HG02870 (cell line): ENCODE measurements around the gene NCKAP5.

ENCODE experiments used
- ATAC-seq: cut with Tn5 transposase; IDR thresholded peaks from one replicate; pipeline ENCODE4 v1.9.1; 2021; ENCODE audit warnings: mild to moderate bottlenecking, moderate library complexity; ENCODE audit not compliant: unreplicated experiment

The NCKAP5 gene

DNA sequence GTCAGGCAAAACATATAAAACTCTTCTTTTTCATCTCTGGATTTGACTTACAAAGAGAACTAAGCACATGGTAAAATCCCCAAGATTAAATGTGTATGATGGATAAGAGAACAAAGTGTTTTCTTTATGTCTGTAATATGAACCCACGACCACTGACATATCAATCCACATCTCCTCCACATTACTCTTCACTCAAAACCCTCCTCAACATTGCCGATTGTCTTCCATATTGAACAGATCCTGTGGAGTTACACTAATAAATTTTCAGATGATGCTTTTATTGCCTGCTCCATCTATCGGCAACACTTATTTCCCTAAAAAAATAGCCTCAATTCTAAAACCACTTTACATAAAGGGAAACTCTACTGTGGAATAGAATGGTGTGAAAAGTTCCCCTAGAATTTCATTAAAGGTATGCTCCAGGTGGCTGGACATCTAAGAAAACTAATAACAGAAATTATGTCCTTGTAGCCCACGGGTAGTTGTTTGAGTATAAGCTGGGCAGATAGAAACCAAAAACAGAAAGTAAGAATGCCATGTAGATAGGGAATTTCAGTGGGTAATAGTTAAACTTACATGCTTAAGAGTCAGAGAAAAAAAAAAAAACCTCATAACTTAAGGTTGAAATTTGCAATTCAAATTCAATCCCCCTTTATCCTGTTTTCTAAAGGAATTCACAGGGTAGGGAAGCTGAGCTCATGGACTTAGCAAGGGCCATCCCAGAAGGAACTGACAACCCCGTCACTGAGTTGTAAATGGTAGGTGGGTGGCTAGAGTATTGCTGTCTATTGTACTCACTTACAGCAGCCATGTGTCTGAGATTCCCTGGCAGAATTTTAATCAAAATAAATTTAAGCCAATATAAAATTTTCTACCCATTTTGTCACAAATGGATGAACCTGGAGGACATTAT lies 592.8 kb downstream of the NCKAP5 start:
- no peak for ATAC-seq

DNA sequence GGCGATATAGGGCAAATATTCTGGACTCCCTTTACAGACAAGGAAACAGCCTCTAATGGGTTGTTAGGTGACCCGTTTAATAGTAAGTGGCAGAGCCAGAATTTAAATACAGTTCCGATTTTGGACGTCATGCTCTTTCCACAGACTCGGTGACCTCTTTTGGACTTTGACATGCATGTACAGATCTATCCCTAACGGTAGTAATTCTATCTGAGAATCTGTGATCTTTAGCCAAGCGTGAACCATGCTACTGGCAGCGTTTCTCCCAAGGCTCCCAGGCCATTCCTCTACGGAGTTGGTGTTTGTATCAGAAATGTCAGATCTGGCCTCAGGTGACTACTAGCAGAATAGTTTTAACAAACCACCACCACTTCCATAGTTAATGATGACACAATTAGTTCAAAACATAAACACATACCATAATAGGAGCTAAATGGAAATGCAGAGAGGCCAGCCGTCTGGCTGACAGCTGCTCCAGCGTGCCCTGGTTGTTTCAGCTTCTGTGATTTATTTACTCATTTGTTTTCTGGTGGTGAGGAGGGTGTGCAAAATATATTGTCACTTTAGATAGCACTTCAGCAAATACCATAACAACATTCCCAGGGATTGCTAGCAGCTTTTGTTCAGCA lies 593.7 kb downstream of the NCKAP5 start:
- no peak for ATAC-seq

DNA sequence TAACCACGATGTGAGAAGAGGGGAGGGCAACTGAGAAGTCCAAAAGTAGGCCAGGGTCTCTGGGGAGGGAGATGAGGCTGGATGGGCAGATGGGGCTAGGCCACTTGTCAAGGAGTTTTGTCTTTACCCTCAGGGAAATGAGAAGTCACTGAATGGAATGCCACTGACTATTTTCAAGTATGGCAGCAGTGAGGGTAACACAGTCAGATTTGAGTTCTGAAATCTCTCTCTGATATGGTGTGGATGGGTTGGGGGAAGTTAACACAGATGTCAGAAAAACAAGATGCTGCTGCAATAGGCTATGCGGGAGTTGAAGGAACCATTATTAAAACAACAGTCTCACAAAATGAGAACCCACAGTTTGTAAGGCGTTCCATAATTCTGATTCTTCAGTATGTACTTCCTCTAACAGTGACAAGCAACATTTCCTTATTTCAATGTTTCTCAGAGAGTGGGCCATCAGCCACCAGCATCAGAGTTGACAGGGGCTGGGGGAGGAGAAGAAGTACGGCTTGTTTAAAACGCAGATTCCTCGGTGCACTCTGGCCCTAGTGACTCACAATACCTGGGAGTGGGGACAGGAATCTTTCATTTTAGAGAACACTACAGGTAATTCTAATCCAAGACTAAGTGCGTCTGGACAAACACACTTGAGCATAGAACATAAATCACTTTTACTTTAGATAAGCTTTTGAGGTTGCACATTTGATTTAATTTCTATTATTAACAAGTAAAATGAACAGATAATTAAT lies 596.8 kb downstream of the NCKAP5 start:
- ATAC-seq = no peak

DNA sequence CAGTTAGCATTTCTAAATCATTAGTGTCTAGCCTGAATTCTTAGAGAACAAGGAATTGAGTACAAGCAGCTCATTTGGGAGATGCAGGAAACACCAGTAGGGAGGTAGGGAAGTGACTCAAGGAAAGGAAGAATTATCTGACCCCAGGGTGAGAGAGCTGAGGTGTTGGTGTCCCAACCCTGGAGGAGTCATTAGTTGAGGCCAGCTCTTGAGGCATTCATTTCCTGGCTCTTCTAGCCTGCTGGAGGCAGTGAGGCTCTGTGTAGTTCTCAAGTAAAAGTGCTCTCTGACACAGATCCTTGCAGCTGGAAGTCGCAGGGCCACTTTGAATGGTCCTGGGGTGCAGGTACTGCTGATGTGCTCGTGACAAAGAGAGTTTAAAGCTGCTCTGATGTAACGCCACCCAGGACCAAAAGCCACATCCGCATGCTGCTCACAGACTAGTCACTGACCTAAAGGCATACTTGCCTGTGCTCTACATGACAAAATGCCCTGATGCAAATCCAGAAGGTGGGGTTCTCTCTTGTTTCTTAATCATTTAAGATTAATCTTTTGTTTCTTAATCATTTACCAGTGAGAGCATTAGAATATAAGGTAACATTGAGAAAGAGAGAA lies 598.8 kb downstream of the NCKAP5 start:
- ATAC-seq = no peak

DNA sequence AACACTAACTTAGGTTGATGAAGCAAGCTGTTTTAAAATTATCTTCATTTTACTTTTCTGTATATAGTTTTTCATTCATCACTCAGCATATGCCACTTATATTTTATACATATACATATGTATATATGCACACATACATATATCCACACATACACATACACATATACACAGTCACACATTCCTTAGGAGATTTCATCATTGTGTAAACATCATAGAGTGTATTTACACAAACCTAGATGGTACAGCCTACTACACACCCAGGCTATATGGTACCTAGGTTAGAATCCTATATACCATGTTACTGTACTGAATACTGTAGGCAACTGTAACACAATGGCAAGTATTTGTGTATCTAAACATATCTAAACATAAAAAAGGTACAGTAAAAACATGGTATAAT lies 602.8 kb downstream of the NCKAP5 start:
- no peak for ATAC-seq

DNA sequence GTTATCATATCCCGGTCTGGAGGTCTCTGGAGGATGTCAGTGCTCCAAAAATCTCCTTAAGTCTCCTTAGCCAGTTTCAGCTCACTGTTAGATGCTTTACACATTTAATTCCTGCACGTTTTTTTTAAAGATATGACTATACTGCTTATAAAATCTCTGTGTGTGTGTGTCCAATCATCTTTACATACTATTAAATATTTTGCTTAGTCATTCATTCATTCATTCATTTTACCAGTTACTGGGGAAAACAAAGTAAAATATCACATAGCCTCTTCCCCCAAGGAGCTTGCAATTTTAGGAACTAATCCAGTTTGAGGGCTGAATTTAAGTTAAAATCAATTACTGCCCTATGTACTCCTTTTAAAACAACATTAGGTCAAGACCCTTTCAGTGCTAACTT lies 605.1 kb downstream of the NCKAP5 start:
- no peak for ATAC-seq

DNA sequence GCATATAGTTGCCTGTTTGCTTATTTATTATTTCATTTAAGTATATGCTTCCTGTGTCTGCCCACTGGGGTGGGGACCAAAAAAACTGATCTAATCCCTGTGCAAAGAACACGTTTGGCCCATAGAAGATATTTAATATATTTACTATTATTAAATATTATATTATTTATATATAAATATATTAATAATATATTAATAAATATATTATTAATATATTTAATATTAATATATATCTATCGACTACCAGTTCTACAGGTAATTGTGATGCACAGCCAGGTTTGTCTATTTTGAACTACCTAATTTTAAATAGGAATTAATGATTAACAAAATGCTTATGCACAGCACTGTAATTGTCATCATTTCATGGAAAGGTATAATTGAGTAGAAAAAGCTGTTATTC lies 609.4 kb downstream of the NCKAP5 start:
- no peak for ATAC-seq

DNA sequence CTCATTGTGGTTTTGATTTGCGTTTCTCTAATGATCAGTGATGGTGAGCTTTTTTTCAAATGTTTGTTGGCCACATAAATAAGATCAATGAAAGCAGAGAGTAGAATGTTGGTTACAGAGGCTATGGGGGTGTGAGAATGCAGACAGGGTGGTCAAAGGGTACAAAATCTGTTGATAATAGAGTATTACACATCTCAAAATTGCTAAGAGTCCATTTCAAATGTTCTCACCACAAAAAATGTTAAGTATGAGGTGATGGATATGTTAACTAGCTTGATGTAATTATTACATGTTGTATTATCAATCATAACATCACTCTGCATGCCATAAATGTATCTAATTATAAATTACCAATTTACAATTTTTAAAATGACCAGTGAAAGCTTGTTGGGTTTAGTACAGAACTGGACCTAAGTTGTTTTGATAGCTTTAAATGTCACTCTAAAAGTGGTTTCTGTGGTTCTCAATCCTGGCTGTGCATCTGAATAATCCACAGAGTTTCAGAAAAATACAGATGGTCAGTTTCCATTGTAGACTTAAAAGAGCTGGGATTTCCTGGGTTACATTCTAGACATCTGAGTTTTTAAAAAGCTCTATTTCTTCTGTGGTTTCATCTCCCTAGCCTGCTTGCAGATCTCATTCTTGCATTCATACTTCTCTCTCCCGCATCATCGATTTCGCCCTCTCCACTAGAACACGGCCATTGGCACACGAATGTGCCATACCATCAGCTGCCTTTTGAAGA lies 612.2 kb downstream of the NCKAP5 start:
- no peak for ATAC-seq

DNA sequence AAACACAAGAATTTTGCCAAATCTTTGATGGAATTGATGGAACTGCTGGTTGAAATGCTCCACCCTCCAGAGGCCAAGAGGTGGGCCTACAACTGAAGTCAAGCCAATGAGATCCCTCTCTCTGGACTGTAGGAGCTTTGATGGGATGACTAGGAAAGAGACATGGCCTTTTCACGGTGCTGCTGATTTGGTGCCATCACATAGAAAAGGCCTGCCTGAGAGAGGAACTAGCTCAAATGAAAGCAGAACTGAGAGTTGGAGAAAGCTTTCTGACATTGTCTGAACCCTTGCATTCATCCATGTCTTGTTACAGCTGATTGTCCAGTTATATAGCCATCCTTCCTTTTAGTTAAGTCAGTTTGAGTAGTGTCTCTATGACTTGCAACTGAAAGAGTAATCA lies 614.5 kb downstream of the NCKAP5 start:
- peak; percentile 81 for ATAC-seq

DNA sequence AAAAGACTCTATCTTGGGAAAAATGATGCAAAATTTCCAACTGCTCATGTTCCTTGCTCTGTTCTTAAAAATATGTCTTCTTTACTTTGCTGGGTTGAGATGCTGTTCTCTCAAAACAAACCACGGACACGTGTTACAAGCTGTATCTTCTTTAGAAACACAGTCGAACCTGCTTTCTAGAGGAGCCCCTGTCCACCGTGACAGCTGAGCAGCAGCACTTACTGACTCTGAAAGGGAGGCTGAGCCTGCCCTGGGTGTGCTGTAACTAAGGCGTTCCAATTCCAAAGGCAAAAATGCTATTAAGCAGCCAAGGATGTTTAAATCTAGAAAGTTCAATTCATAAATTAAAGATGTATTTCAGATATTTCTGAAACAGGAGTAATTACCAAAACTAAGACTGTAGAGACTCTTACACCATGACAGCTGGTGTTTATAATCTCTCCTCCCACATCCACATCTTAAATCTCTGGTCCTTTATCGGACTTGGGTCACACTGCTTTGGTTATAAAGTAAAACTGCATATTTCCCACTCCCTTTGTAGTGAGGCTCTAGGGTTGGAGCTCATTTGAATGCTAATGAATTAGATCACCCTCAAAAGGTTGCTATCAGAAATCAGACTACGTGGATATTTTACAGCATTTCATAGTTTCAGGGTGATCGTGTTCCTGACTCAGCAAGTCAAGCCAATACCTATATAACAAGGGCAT lies 617.1 kb downstream of the NCKAP5 start:
- peak; percentile 25 for ATAC-seq

DNA sequence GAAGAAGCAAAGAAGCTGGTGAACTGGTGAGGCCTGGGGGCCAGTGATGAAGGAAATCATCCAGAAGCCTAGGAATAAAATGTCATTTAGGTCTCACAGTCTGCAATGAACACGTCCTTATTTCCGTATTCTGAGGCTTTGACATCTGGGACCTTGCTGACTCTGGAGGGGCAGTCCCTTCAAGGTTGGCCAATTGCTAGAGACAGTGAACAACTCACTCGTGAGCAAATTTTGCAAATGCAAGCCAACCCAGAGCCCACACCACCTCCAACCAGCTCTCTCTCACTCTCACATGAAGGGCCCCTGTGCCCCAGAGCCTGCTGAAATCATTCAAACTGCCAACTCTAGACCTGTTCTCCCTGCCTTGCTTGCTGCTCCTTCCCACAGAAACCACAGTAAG lies 619.2 kb downstream of the NCKAP5 start:
- peak; percentile 66 for ATAC-seq

DNA sequence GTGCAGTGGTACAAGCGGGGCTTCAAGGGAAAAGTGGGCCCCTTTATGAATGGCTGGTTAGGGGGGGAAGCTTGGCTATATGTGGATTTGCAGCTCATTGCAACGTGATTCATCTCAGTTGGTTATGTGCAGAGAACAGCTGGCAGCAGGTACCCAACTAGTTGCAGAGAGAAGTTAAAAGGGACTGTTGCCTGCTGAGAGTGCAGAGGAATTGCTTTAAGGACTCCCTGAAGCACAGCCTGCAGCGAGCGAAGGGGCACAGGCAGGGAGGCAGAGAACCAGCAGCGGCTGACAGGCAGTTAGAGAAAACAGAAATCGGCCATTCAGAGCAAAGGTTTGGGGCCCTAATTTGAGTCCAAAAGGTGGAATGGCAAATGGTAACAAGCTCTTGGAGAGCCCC lies 620.1 kb downstream of the NCKAP5 start:
- ATAC-seq = no peak

DNA sequence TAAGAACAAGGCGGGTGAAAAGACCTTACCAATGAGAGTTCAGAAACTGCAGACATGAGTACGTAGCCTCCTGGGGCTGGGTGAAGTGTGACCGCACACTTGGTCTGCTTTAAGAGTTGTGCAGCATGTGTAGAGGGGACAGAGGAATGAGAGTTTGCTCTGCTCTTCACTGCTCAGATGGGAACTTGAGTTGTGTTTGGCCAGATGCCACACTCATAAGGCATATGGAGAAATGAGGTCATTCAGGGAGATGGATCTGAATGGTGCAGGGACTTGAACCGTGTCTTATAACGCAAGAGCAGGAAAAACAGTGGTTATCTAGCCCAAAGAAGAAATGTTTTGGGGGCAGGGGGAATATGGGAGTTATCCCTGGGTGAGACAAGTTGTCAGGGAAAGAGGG lies 624.4 kb downstream of the NCKAP5 start:
- no peak for ATAC-seq

DNA sequence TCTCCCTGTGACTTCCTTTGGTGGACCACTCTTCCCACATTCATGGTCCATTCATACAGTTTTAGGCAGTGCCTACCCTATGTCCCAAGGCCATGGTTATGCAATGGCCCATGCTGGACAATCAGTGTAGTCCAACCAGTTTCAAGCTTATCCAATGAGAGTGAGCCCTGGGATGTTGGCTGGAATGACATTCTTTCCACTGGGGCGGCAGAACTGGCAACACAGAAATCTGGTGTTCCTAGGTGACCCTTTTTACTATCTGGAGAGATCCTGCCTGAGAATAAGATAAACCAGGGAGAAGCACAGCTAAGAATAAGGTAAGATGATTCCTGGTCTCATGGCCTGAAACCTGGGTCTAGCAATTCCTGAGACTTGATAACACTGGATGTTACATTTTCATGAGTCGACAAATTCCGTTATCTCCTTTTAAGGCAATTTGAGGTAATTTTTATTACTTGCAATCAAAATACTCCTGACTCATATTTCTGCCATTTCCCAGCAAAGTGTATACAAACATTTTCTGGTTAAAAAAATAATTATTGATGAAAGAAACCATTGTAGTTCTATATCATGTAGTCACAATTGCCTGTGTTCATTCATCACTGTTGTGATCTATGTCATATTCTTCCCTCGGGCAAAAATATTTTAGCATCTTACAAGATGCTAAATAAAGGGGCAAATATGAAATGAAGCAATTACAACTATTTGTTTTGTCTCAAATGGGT lies 626.8 kb downstream of the NCKAP5 start:
- no peak for ATAC-seq

DNA sequence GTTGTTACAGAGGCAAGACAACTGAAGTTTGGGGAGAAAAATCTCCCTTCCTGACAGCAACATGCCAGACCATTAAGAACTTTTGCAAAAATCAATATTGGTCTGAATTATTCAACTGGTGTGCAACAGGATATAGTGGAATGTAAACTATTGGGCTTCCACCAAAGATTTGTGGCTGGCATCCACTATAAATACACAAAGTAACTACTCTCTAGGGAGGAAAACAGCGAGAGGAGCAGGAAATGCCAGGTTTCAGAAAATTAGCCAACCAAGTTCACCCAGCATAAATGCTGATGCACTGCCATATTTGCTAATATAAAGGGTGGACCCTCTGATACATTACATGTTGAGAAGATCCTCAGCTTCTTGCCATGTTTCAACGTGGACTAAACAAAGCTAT lies 630.6 kb downstream of the NCKAP5 start:
- ATAC-seq = no peak

DNA sequence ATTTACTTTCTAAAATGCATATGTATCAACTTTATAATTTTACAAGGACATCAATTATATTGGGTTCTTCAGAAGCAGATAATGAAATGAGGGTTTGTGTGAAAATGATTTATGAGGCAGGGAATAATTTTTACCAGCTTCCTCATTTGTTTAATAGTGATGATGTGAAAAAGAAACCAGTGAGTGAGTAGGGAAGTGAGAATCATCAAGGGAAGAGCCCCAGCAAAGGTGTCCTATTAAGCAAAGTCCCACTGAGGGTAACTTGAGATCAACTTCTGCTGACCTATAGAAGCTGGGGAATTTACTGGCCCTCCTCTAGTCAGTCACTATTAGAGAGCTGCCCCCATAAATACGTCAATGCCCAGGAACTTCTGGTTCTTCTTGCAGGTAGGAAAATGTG lies 631.5 kb downstream of the NCKAP5 start:
- ATAC-seq = peak; percentile 97

DNA sequence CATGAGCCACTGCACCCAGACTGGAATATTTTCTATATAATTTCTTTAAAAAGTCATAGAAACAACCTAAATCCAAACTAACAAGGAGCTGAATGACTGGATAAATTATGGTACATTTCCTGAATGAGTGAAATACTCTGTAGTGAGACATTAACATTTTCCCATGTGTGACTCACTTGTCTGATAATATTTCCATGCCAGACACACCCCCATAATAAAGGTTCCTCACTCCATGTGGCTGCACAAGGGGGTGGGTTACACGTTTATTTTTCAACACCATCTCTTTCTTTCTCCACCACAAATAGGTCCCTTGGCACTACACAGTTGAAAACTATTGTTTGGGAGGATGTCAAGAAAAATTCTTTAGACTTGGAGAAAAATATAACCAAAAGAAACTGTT lies 632.0 kb downstream of the NCKAP5 start:
- no peak for ATAC-seq

DNA sequence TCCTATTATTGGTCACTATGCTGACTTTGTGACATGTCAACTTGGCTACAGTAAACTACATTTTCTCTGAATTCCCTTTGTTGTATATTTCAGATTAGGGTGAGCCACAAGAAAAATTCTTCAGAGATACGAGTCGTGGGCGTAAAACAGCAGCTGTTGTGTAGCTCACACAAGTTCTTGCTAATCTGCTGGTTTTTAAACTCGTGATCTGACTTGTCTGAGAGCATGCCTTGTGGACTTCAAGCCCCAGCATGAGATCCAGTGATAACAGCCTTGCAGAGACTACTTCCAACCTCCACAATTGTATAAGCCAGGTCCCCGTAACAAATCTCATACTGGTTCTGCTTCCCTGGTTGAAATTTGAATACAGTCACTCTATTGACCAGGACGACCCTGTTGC lies 638.5 kb downstream of the NCKAP5 start:
- no peak for ATAC-seq

DNA sequence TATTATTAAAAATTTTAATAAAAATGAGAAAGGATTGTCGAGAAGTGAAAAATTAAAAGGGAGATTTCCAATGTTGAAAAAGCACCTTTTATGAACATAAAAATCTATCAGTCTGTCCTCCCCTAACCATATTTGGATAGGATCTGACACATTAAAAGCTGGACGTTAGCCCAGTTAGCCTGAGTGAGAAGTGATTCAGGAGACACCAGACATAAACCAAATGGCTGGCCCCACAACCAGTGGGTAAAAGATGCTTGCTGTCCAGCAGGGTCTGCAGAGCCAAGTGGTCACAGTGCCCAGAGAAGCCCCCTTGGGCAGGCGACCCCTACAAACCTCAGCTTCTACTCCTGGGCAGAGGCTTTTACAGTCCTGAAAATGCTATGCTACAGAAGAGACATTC lies 644.5 kb downstream of the NCKAP5 start:
- no peak for ATAC-seq
